Measurements from ENCODE around the gene VPS11.

VPS11 gene

DNA sequence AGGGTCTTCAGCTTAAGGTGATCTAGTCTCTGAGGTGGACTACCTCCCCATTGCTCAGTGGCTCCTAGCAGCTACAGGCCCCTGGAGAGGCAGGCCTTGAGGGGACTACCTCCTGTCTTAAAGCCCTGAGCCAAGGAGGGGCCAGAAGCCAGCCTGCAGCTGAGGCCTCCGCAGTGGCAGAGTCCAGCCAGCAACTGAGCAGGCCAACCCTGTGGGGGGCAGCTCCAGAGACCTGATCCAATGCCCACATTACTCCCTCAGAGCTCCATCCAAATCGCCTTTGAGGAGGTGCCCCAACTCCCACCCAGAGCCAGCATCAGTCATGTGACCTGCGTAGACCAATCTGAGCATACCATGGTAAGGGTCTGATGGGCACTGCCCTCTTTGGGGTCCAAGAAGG is 42.2 kb downstream of the VPS11 start:
- H3K9me3 ChIP-seq (ENCODE audit: severe bottlenecking), result no peaks in the 10 kb centered on the region
- no peak for ATAC-seq (ENCODE audit: low read depth)
- DNase-seq (ENCODE audit: low spot score), result no peak
- H3K4me1 ChIP-seq (ENCODE audit: insufficient read depth, poor library complexity, severe bottlenecking), result no peaks in the 10 kb centered on the region
- no peak overlapping the region for H3K4me3 ChIP-seq (ENCODE audit: severe bottlenecking)
- no peaks in the 10 kb centered on the region for H3K36me3 ChIP-seq (ENCODE audit: low read depth)
- H3K27ac ChIP-seq (ENCODE audit: poor library complexity, severe bottlenecking), result no peak overlapping the region
- H3K27me3 ChIP-seq (ENCODE audit: insufficient read depth, poor library complexity, severe bottlenecking), result no peaks in the 10 kb centered on the region
- TF ChIP-seq, protein P1, sequence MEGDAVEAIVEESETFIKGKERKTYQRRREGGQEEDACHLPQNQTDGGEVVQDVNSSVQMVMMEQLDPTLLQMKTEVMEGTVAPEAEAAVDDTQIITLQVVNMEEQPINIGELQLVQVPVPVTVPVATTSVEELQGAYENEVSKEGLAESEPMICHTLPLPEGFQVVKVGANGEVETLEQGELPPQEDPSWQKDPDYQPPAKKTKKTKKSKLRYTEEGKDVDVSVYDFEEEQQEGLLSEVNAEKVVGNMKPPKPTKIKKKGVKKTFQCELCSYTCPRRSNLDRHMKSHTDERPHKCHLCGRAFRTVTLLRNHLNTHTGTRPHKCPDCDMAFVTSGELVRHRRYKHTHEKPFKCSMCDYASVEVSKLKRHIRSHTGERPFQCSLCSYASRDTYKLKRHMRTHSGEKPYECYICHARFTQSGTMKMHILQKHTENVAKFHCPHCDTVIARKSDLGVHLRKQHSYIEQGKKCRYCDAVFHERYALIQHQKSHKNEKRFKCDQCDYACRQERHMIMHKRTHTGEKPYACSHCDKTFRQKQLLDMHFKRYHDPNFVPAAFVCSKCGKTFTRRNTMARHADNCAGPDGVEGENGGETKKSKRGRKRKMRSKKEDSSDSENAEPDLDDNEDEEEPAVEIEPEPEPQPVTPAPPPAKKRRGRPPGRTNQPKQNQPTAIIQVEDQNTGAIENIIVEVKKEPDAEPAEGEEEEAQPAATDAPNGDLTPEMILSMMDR (IDR thresholded peaks at IDR 0.05; ENCODE audit: poor library complexity, severe bottlenecking), result no peak

DNA sequence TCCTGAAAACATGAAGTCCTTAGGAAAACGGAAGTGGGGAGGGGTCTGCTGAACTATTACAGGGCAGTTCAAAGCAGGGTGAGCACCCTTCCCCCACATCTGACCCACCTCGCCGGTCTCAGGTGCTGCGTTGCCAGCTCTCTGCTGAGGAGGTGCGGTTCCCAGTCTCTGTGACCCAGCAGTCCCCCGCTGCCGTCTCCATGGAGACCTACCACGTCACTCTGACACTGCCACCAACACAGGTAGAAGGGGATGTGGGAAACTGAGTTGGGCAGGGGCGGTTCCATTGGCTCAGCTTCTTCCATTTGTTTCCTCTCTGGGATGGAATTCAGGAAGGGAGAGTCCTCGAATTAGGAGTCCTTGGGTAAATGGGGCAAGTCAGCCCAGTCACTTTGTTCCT is 42.8 kb downstream of the VPS11 start:
- DNase-seq (ENCODE audit: low spot score), result no peak
- Histone ChIP-seq H3K27ac (ENCODE audit: poor library complexity, severe bottlenecking) (no peak overlapping the region), H3K9me3 (ENCODE audit: severe bottlenecking) (no peaks in the 10 kb centered on the region), H3K36me3 (ENCODE audit: low read depth) (0 out of 2 replicates have a peak, but pooled peaks cover 2% of the 10 kb centered on the region), H3K4me3 (ENCODE audit: severe bottlenecking) (no peak overlapping the region), H3K27me3 (ENCODE audit: insufficient read depth, poor library complexity, severe bottlenecking) (no peaks in the 10 kb centered on the region), H3K4me1 (ENCODE audit: insufficient read depth, poor library complexity, severe bottlenecking) (no peaks in the 10 kb centered on the region)
- TF ChIP-seq, protein P1 (IDR thresholded peaks at IDR 0.05; ENCODE audit: poor library complexity, severe bottlenecking), result no peak
- no peak for ATAC-seq (ENCODE audit: low read depth)

DNA sequence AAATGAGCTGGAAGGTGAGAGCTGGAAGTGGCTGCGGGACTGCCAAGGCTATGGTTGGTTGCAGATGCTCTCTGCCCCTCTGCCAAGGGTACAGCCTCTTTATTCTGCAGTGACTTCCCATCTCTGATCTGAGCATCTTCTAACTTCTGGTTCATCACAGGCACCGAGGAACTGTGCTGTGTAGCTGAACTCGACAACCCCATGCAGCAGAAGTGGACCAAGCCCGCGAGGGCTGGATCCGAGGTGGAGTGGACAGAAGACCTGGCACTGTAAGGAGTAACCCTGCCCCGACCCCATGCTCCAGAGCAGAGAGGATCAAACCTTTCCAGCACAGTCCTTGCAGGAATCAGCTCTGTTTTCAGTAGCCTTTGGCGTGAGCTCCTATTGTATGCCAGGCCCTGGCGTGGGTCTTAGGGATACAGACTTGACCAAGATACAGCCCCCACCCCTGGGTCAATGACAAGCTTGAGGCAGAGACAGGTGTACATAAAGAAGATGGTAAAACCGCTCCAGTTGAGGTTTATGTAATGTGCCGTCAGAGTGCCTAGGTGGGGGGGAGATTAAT is 43.8 kb downstream of the VPS11 start:
- H3K4me3 ChIP-seq (ENCODE audit: severe bottlenecking), result no peak overlapping the region

DNA sequence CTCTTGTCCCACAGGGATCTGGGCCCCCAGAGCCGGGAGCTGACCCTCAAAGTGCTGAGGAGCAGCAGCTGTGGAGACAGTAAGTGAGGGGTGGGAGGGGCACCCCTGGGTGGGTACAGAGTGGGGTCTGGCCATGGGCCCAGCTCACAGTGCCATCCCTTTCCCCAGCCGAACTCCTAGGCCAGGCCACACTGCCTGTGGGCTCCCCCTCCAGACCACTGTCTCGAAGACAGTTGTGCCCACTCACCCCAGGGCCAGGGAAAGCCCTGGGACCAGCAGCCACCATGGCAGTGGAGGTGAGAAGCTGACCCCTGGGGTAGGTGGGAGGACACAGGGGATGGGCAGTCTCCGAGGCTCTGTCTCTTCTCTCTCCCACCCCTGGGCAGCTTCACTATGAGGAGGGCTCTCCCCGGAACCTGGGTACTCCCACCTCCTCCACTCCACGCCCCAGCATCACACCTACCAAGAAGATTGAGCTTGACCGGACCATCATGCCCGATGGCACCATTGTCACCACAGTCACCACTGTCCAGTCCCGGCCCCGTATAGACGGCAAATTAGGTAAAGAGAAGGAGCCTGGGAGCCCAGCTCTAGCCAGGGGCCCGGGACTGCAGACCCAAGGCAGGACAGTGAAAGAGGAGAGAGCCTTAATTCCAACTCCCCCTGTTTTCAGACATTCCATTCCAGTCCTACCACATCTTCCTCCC is 44.8 kb downstream of the VPS11 start:
- TF ChIP-seq, protein P1 (IDR thresholded peaks at IDR 0.05; ENCODE audit: poor library complexity, severe bottlenecking), result no peak
- ATAC-seq (ENCODE audit: low read depth) (no peak), DNase-seq (ENCODE audit: low spot score) (no peak)
- H3K9me3 ChIP-seq (ENCODE audit: severe bottlenecking), result no peaks in the 10 kb centered on the region
- H3K36me3 ChIP-seq (ENCODE audit: low read depth), result 0 out of 2 replicates have a peak, but pooled peaks cover 3% of the 10 kb centered on the region
- H3K27me3 ChIP-seq (ENCODE audit: insufficient read depth, poor library complexity, severe bottlenecking), result no peaks in the 10 kb centered on the region
- H3K27ac ChIP-seq (ENCODE audit: poor library complexity, severe bottlenecking), result no peak overlapping the region
- H3K4me1 ChIP-seq (ENCODE audit: insufficient read depth, poor library complexity, severe bottlenecking), result no peaks in the 10 kb centered on the region
- no peak overlapping the region for H3K4me3 ChIP-seq (ENCODE audit: severe bottlenecking)

More for the DNA sequence above, 43.8 kb downstream of the VPS11 start:
- ATAC-seq (ENCODE audit: low read depth) (no peak), DNase-seq (ENCODE audit: low spot score) (no peak)
- Histone ChIP-seq H3K27me3 (ENCODE audit: insufficient read depth, poor library complexity, severe bottlenecking) (no peaks in the 10 kb centered on the region), H3K9me3 (ENCODE audit: severe bottlenecking) (no peaks in the 10 kb centered on the region), H3K4me1 (ENCODE audit: insufficient read depth, poor library complexity, severe bottlenecking) (no peaks in the 10 kb centered on the region), H3K27ac (ENCODE audit: poor library complexity, severe bottlenecking) (no peak overlapping the region), H3K36me3 (ENCODE audit: low read depth) (0 out of 2 replicates have a peak, but pooled peaks cover 3% of the 10 kb centered on the region)
- TF ChIP-seq, protein P1 (IDR thresholded peaks at IDR 0.05; ENCODE audit: poor library complexity, severe bottlenecking), result no peak

DNA sequence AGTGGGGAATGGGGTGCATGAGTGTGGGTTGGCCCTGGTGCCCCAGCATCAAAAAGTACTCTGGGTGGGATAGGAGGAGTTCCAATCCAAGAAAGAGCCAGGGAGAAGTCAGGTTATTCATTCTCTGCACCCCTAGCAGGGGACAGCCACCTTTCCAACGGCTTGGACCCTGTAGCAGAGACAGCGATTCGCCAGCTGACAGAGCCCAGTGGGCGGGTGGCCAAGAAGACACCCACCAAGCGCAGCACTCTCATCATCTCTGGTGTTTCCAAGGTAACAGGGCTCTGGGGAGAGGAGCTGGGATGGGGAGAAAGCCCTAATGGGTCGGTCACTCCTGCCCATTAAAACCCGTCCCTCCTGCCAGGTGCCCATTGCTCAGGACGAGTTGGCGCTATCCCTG is 46.1 kb downstream of the VPS11 start:
- ATAC-seq (ENCODE audit: low read depth) (no peak), DNase-seq (ENCODE audit: low spot score) (no peak)
- Histone ChIP-seq H3K9me3 (ENCODE audit: severe bottlenecking) (no peaks in the 10 kb centered on the region), H3K36me3 (ENCODE audit: low read depth) (0 out of 2 replicates have a peak, but pooled peaks cover 3% of the 10 kb centered on the region), H3K27ac (ENCODE audit: poor library complexity, severe bottlenecking) (no peak overlapping the region), H3K4me1 (ENCODE audit: insufficient read depth, poor library complexity, severe bottlenecking) (no peaks in the 10 kb centered on the region), H3K4me3 (ENCODE audit: severe bottlenecking) (no peak overlapping the region), H3K27me3 (ENCODE audit: insufficient read depth, poor library complexity, severe bottlenecking) (no peaks in the 10 kb centered on the region)
- TF ChIP-seq, protein P1 (IDR thresholded peaks at IDR 0.05; ENCODE audit: poor library complexity, severe bottlenecking), result no peak
